ENCODE measurements around the gene SLC37A2. TPM values are rescaled to one million over a fixed set of nuclear protein-coding genes. Genes with fewer than 3 reads are reported as not detected.

Gene SLC37A2
- total RNA-seq, 4 donors from 2014 or later: 3.4 to 8.6 (median 6.6) TPM

DNA sequence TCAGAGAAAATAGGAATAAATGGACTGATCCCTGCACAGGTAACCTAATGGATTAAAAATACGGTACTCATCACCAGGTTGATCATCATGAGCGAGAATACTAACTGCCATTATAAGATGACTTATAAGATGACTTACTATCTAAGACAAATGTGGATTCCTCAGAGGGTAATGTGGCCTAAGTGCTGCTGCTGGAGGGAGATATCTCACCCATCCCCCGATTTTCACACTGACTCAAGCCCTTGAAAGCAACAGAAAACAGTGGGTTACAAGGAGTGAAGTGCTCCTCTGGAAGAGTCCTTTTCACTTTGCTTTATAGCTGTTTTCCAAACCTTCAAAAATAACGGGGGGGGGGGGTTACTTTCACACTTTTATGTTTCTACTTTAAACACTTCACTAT is 47.4 kb downstream of the SLC37A2 start:
- Histone ChIP-seq H3K27me3 (peaks cover 4% of the 10 kb centered on the region), H3K4me1 (peaks cover 0 to 16% (median 2%) of the 10 kb centered on the region in 3 donors), H3K27ac (peak overlapping the region in 1 of 4 donors; percentile 86), H3K4me3 (peak overlapping the region; percentile 69 to 80), H3K36me3 (no peaks in the 10 kb centered on the region), H3K9me3 (no peaks in the 10 kb centered on the region)
- WGBS, 2 donors (ENCODE audit: low coverage in 1 of 2): 49% methylated on average over 4 of the region's 4 CpGs
- ATAC-seq: no peak
- no peak for TF ChIP-seq EP300 (IDR thresholded peaks at IDR 0.05)
- TF ChIP-seq POLR2A (IDR thresholded peaks at IDR 0.05): no peak
- no peak for TF ChIP-seq POLR2AphosphoS5 (IDR thresholded peaks at IDR 0.05)
- TF ChIP-seq, protein P1, sequence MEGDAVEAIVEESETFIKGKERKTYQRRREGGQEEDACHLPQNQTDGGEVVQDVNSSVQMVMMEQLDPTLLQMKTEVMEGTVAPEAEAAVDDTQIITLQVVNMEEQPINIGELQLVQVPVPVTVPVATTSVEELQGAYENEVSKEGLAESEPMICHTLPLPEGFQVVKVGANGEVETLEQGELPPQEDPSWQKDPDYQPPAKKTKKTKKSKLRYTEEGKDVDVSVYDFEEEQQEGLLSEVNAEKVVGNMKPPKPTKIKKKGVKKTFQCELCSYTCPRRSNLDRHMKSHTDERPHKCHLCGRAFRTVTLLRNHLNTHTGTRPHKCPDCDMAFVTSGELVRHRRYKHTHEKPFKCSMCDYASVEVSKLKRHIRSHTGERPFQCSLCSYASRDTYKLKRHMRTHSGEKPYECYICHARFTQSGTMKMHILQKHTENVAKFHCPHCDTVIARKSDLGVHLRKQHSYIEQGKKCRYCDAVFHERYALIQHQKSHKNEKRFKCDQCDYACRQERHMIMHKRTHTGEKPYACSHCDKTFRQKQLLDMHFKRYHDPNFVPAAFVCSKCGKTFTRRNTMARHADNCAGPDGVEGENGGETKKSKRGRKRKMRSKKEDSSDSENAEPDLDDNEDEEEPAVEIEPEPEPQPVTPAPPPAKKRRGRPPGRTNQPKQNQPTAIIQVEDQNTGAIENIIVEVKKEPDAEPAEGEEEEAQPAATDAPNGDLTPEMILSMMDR (IDR thresholded peaks at IDR 0.05): no peak

DNA sequence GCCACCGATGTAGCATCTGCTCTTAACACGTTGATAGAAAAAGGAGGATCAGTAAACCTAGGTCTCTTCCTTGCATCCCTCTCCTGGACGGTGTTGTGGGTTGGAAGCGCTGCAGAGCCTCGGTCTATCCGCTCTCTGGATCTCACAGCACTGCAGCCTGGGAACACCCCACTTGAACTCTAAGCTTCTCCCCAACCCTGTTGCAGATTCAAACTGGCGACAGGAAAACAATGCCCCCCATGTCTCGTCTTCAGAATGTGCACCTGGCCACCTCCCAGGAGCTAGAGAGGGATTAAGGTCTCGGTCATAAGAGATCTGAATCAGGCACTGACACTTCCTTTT is 47.9 kb downstream of the SLC37A2 start:
- H3K36me3 ChIP-seq: no peaks in the 10 kb centered on the region
- no peak for ATAC-seq
- no peak for TF ChIP-seq EP300 (IDR thresholded peaks at IDR 0.05)
- no peaks in the 10 kb centered on the region for H3K9me3 ChIP-seq
- peaks cover 4% of the 10 kb centered on the region for H3K27me3 ChIP-seq
- WGBS, 2 donors (ENCODE audit: low coverage in 1 of 2): 0 to 1% methylated on average over 4 to 9 of the region's 9 CpGs
- peak overlapping the region; percentile 11 to 87 (median 86) for H3K27ac ChIP-seq
- H3K4me3 ChIP-seq: peak overlapping the region; percentile 69 to 80
- H3K4me1 ChIP-seq: peaks cover 0 to 16% (median 2%) of the 10 kb centered on the region in 3 donors

- 0 to 14% methylated on average over 2 to 21 of the region's 49 CpGs for WGBS, 2 donors (ENCODE audit: low coverage in 1 of 2)
- no peaks in the 10 kb centered on the region for H3K36me3 ChIP-seq
- H3K4me1 ChIP-seq: peaks cover 0 to 16% (median 2%) of the 10 kb centered on the region in 3 donors
- no peaks in the 10 kb centered on the region for H3K9me3 ChIP-seq
- peak; percentile 100 for ATAC-seq
- H3K4me3 ChIP-seq: peak within 1 kb of the TSS; percentile 69 to 80
- peak within 1 kb of the TSS; percentile 11 to 87 (median 86) for H3K27ac ChIP-seq
- peaks cover 4% of the 10 kb centered on the region for H3K27me3 ChIP-seq
- TF ChIP-seq POLR2AphosphoS5 (IDR thresholded peaks at IDR 0.05) (peak; percentile 44), EP300 (IDR thresholded peaks at IDR 0.05) (no peak)
Observed at GRCh38 chr11:125111343-125112207, 48.5 kb downstream of the SLC37A2 start, which contains the start of gene TMEM218. TSS of gene TMEM218 (minus strand) at chr11:125111626. CDS start at chr11:125102241, 9,385 bp downstream.

GRCh38 chr11:125112208-125112604 is 49.1 kb downstream of the SLC37A2 start:
- no peak for ATAC-seq
- Histone ChIP-seq H3K4me3 (peak overlapping the region; percentile 6 to 80), H3K27ac (peak overlapping the region in 3 of 4 donors; percentile 76 to 87 (median 86)), H3K36me3 (no peaks in the 10 kb centered on the region), H3K4me1 (peaks cover 0 to 16% (median 2%) of the 10 kb centered on the region in 3 donors), H3K9me3 (no peaks in the 10 kb centered on the region), H3K27me3 (peaks cover 4% of the 10 kb centered on the region)
- TF ChIP-seq POLR2A (IDR thresholded peaks at IDR 0.05): no peak
- TF ChIP-seq EP300 (IDR thresholded peaks at IDR 0.05): no peak
- TF ChIP-seq POLR2AphosphoS5 (IDR thresholded peaks at IDR 0.05): no peak
- TF ChIP-seq, protein P1 (IDR thresholded peaks at IDR 0.05): no peak
- 76% methylated on average over 6 of the region's 9 CpGs; no CpG with 5 or more reads in 1 of the 2 donors for WGBS, 2 donors (ENCODE audit: low coverage in 1 of 2)

DNA sequence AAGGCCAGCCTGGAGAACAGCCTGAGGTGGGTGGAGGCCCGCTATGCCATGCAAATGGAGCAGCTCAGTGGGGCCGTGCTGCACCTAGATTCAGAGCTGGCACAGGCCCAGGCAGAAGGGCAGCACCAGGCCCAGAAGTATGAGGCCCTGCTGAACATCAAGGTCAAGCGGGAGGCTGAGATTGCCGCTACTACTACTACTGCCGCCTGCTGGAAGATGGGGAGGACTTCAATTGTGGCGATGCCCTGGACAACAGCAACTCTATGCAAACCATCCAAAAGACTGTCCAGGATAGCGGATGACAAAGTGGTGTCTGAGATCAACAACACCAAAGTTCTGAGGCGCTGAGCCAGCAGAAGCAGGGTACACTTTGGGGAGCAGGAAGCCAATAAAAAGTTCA is 51.4 kb downstream of the SLC37A2 start:
- Histone ChIP-seq H3K9me3 (no peaks in the 10 kb centered on the region), H3K27me3 (peaks cover 24% of the 10 kb centered on the region), H3K4me1 (peaks cover 0 to 16% (median 2%) of the 10 kb centered on the region in 3 donors), H3K4me3 (no peak overlapping the region), H3K27ac (no peak overlapping the region), H3K36me3 (no peaks in the 10 kb centered on the region)
- no peak for ATAC-seq
- TF ChIP-seq, protein P1 (IDR thresholded peaks at IDR 0.05): no peak
- TF ChIP-seq POLR2AphosphoS5 (IDR thresholded peaks at IDR 0.05): no peak
- TF ChIP-seq POLR2A (IDR thresholded peaks at IDR 0.05): no peak
- TF ChIP-seq EP300 (IDR thresholded peaks at IDR 0.05): no peak
- 45 to 67% methylated on average over 2 to 4 of the region's 8 CpGs for WGBS, 2 donors (ENCODE audit: low coverage in 1 of 2)

Measured in gastroesophageal sphincter (tissue), 4 donors.